Stimulated activated CD8-positive, alpha-beta memory T cell treated with anti-CD3 and anti-CD28 coated beads, Interleukin-4, amount 100 ng/mL, for 1 hour (primary cell): ENCODE data around the gene PQBP1.

Experiments used
- DNase-seq, 2 donors: peaks; one replicate each; pipeline ENCODE4 v3.0.0-alpha.2; 2020; ENCODE audit warnings: low read depth in 2 of 2, low spot score in 1 of 2

The PQBP1 gene

GRCh38 chrX:48920718-48921104 lies 23.0 kb downstream of the PQBP1 start:
- DNase-seq: no peak

- no peak for DNase-seq
Measured at GRCh38 chrX:48923771-48924170, 26.0 kb downstream of the PQBP1 start.

DNA sequence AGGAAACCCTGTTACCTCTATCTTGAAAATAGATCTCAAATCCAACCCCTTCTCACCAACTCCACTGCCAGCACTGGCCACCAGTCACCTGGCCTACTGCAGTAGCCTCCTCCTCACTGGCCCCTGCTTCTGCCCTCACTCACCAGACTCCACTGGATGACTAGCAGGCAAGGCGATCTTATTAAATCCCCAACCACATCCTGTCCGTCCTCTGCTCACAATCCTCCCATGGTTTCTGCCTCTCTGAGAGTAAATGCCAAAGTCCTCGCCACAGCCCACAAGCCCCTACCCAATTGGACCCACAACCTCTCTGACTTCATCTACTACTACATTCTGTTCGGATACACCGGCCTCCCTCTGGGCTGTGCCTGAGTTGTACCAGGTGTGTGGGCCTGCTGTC lies 26.5 kb downstream of the PQBP1 start:
- DNase-seq: no peak

GRCh38 chrX:48927123-48927522 lies 29.4 kb downstream of the PQBP1 start:
- DNase-seq: no peak

- no peak for DNase-seq
Measured at GRCh38 chrX:48927736-48928382, 30.1 kb downstream of the PQBP1 start.

DNA sequence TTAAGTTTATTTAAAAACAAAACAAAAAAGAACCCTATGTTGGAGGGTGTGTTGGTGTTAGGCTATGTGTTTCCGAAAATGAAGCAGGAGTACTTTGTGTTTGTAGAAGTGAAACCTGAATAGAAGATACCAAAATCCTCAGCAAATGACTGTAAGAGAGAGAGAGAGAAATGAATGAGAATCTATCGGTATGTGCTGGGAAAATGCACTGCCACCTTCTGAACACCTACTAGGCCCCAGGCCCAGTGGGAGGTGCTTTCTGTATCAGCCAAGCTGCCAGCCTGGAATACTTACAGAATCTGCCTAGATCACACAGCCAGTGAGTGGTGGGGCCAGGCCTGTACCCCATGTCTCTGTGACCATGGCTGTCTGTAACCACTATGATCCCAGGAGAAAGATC lies 36.0 kb downstream of the PQBP1 start:
- DNase-seq: no peak

GRCh38 chrX:48934581-48935300 lies 37.0 kb downstream of the PQBP1 start:
- no peak for DNase-seq

DNA sequence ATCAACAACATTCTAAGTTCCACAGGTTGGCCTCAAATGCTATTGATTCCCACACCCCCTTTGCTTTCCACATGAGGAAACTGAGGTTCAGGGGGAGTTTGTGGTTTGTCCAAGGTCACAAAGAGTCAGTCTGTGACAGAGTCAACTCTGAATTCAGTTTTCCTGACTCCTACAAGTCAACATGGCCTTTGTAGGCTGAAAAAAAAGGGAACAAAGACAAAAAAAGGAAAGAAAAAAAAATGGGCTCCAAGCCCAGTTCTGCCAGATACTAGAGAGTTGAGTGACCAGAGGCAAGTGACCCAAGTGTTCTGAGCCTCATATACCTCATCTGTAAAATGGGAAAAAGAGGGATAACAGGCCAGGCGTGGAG lies 37.6 kb downstream of the PQBP1 start:
- DNase-seq: no peak

DNA sequence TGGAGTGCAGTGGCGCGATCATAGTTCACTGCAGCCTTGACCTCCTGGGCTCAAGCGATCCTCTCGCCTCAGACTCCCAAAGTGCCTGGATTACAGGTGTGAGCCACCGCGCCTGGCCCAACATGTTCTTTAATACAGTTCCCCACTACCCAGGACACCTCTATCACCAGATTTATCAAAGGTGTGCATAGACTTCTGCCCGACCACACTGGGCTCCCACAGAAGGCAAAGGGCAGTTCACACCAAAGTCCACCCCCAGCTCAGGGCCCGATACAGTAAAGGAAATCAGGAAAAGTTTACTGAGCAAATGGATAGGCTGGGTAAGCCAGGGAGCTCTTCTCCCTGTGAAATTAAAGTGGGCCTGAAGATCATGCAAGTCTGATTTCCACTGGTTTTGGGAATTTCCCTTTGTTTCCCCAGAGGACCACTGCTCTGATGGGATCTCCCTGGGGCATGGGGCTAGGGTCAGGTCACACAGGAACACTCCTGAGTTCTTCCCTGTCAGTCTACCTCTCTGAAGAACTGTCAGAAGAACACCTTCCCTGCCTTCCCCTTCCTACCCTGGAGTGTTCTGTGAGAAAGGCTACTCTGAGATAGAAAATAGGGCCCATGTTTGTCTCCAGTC lies 38.8 kb downstream of the PQBP1 start:
- DNase-seq: no peak

DNA sequence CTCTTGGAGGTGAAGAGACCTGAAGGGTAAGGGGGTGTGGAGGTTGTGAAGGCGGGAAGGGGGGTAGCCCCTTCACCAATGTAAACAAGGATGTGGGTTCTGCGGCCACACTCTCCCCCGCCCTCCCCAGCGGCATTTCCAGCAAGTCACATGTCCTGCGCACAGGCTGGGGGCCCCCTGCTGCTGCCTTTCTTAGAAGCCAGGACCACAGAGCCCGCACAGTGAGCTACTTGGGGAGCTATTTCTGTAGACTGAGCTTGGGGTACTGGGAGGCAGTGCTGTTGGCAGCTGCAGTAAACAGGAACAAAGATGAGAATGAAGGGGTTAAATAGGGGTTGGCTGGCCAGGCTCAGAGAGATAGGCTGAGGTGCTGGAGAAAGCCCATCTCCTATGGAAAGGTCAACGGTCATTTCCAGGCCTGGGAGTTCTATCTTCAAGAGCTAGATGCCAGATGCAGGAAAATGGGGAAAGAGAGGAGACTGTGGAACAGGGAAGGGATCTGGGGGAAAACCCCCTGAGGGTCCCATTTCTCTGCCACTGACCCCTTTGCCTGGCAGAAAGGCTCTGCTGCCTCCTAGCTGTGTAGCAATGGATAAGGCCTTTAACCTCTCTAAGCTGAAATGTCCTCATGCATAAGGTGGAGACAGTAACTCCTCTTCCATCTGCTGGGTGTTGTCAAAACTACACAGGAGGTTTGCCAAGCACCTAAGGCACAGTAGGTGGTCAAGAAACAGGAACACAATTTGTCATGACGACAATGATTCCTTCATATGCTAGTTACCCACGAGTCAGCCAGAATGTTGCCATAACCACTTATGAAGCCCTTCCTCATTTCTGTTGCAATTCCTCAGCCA lies 39.6 kb downstream of the PQBP1 start:
- DNase-seq: peak; percentile 75 to 78

- no peak for DNase-seq
Measured at GRCh38 chrX:48938721-48939425, 41.1 kb downstream of the PQBP1 start.

- no peak for DNase-seq
Measured at GRCh38 chrX:48939524-48940228, 41.9 kb downstream of the PQBP1 start.

- DNase-seq: no peak
Measured at GRCh38 chrX:48940404-48940955, 42.8 kb downstream of the PQBP1 start.

DNA sequence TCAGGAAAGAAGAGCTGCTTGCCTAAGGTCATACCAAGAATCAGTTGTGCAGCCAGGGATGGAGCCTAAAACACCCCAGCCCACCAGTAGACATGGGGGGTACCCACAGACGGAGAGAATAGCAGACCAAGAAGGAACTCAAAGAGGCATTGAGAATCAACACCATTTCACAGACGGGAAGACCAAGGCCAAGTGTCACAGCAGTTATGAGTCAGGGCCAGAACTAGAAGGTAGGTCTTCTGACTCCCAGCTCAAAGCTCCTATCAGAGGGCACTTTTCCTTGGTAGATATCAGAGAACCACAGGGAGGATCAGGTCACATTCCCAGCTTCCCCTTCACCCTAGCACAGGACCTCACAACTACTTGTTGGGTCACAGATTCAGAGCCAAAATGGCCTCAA lies 45.2 kb downstream of the PQBP1 start:
- no peak for DNase-seq

DNA sequence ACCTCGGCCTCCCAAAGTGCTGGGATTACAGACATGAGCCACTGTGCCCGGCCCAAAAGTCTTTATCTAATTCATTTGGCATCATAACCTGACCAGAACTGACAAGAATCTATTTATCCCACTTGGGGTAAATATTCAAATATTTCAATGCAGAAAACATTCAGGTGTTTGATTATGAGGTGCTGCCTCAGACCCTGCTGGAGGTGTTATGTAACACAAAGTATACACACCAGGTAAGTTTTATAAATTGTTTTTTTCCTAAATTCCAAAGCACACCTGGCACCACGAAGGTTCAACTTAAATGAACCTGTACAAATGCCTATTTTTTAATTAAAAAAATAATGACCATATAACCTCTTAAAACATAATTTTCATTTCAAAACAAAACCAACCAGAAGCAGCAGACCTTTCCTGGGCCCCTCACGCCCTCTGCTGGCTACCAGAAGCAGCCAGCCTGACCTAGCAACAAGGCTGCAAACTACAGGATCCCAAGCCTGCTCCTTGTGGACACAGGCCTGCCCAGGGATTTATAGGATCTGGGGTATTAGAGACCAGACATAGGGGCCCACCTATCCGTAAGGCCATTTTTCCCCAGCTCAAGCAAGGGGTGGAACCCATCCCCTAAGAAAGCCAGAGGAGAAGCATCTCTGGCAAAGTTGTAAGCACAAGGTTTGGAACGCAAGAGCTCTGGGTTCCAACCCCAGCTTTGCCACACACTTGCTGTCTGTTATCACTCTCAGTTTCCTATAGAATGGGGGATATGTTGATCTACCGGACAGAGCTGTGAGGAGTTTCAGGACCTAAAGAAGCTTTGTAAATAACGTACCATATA lies 48.0 kb downstream of the PQBP1 start:
- DNase-seq: no peak

DNA sequence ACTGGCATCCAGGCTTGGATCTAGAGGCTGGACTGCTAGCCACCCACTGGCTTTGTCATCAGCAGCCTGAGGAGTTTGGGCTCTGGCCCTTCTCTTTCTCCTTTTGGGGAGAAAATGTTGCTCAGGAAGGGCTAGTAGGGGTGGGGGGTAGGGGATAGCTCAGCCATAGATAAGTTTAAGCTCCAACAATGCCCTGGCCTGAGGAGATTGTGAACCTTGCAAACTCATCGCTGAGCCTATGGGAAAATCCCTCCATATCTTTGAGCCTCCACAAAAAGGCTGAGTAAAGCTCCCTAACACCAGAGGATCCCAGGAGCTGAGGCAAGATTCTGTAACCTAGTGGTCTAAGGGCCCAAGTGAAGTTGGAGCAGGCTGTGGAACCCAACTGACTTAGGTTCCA lies 50.9 kb downstream of the PQBP1 start:
- DNase-seq: no peak
